HEK293T (cell line): ENCODE results near the gene LGI2.

Experiments used
- CTCF ChIA-PET: fragments of 350-600 bp; formaldehyde crosslinking; extraction: SDS; loops from one replicate; lab custom pipeline; 2021; ENCODE audit warnings: antibody characterized with exemption, inconsistent platforms; lab: Yijun Ruan, JAX
- POLR2A ChIA-PET: fragments of 350-600 bp; formaldehyde crosslinking; extraction: SDS; loops from one replicate; lab custom pipeline; 2020; ENCODE audit warnings: antibody characterized with exemption, inconsistent platforms; lab: Yijun Ruan, JAX
- DNase-seq: peaks from one replicate; pipeline ENCODE4 v3.0.0; 2012; ENCODE audit warnings: mixed read lengths; ENCODE audit errors: extremely low spot score
- ARNT ChIP-seq: fragments of 450-650 bp; IDR thresholded peaks from 2 replicates; pipeline ENCODE4 v1.6.1; 2017; ENCODE audit warnings: mild to moderate bottlenecking
- BHLHE40 ChIP-seq: fragments of 450-650 bp; IDR thresholded peaks from 2 replicates; pipeline ENCODE4 v1.6.1; 2016; ENCODE audit warnings: mild to moderate bottlenecking, moderate library complexity, borderline replicate concordance
- CTBP1 ChIP-seq: fragments of 450-650 bp; IDR thresholded peaks from 2 replicates; pipeline ENCODE4 v1.6.1; 2016; ENCODE audit warnings: borderline replicate concordance
- ELF4 ChIP-seq: fragments of 450-650 bp; IDR thresholded peaks from 2 replicates; pipeline ENCODE4 v1.6.1; 2017; ENCODE audit warnings: antibody characterized with exemption
- FOXA1 ChIP-seq: fragments of 450-650 bp; IDR thresholded peaks from 2 replicates; pipeline ENCODE4 v1.6.1; 2016; ENCODE audit warnings: mild to moderate bottlenecking
- FOXK2 ChIP-seq: fragments of 450-650 bp; IDR thresholded peaks from 2 replicates; pipeline ENCODE4 v1.6.1; 2016; ENCODE audit warnings: mild to moderate bottlenecking
- FOXM1 ChIP-seq: fragments of 450-650 bp; IDR thresholded peaks from 2 replicates; pipeline ENCODE4 v1.6.1; 2017; ENCODE audit warnings: mild to moderate bottlenecking, borderline replicate concordance
- HDGF ChIP-seq: fragments of 450-650 bp; IDR thresholded peaks from 2 replicates; pipeline ENCODE4 v1.6.1; 2017; ENCODE audit warnings: antibody characterized with exemption, borderline replicate concordance
- L3MBTL2 ChIP-seq: fragments of 450-650 bp; conservative IDR thresholded peaks from 2 replicates; pipeline ENCODE4 v1.6.1; 2016; ENCODE audit warnings: mild to moderate bottlenecking
- LEF1 ChIP-seq: fragments of 450-650 bp; IDR thresholded peaks from 2 replicates; pipeline ENCODE4 v1.6.1; 2017; ENCODE audit warnings: mild to moderate bottlenecking, borderline replicate concordance
- NFRKB ChIP-seq: fragments of 450-650 bp; IDR thresholded peaks from 2 replicates; pipeline ENCODE4 v1.6.1; 2016; ENCODE audit warnings: mild to moderate bottlenecking, moderate library complexity
- SP1 ChIP-seq: fragments of 450-650 bp; IDR thresholded peaks from 2 replicates; pipeline ENCODE4 v1.6.1; 2017
- SUZ12 ChIP-seq: fragments of 450-650 bp; IDR thresholded peaks from 2 replicates; pipeline ENCODE4 v1.6.1; 2016; ENCODE audit warnings: mild to moderate bottlenecking
- TARDBP ChIP-seq: fragments of 450-650 bp; IDR thresholded peaks from 2 replicates; pipeline ENCODE4 v1.6.1; 2016
- ZNF384 ChIP-seq: fragments of 450-650 bp; IDR thresholded peaks from 2 replicates; pipeline ENCODE4 v1.6.1; 2016
- TF ChIP-seq, protein P1 (sequence below): fragments of 450-650 bp; IDR thresholded peaks from 2 replicates; pipeline ENCODE4 v1.6.1; 2016

LGI2 gene

DNA sequence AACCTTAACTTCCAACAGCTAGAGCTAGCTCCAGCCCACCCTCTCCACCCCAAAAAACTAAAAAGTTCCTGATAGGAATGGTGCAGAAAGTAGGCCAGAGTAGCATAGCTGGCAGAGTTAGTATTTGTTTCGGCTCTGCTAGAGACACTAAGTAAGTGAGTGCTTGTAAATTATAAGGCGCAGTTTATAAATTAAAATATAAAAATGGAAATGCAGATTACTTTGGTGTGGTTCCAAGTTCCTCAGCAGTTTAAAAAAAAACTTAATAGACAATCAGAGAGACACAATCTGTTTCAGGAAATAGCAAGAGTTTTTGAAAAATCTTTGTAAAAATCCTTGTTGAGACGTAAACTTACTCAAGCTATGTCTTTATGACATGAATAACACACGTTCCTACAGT lies 2.8 kb upstream of the LGI2 start:
- ChIA-PET CTCF (interaction anchor here (0.8 kb wide), 1 partner anchor 12 kb away, joined by 3 read pairs; no protein-coding TSS in a partner anchor), POLR2A (no interaction called here)
- TF ChIP-seq SP1 (no peak), NFRKB (no peak), LEF1 (no peak), CTBP1 (no peak), ELF4 (no peak), TARDBP (no peak), BHLHE40 (no peak)
- TF ChIP-seq, protein P1, sequence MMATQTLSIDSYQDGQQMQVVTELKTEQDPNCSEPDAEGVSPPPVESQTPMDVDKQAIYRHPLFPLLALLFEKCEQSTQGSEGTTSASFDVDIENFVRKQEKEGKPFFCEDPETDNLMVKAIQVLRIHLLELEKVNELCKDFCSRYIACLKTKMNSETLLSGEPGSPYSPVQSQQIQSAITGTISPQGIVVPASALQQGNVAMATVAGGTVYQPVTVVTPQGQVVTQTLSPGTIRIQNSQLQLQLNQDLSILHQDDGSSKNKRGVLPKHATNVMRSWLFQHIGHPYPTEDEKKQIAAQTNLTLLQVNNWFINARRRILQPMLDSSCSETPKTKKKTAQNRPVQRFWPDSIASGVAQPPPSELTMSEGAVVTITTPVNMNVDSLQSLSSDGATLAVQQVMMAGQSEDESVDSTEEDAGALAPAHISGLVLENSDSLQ: no peak
- DNase-seq: no peak

DNA sequence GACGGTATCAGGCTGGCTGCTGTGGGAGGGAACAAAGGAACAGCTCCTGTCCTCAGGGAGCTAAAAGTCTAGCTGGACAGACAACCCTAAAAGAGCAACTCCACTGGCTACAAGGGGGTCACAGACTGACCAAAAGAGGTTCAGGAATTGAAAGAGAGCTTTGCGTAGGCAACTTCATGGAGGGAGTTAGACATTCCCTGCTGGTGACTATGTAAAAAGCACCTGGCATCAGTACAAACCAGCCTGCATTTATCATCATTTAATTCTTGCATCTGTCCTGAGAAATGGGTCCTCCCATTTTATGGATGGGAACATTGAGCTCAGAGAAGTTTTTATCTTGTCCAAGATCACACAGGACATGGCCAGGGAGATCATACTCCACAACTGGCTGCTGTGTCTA lies 1.4 kb upstream of the LGI2 start:
- POLR2A ChIA-PET: no interaction called here
- CTCF ChIA-PET: interaction anchor here (1.1 to 1.3 kb wide), 2 partner anchors 14 to 52 kb away, joined by 4 to 5 read pairs; no protein-coding TSS in a partner anchor
- no peak for DNase-seq
- TF ChIP-seq SUZ12 (no peak), BHLHE40 (no peak), LEF1 (no peak), HDGF (no peak), TARDBP (no peak), CTBP1 (no peak), FOXK2 (no peak), FOXA1 (no peak), FOXM1 (no peak), L3MBTL2 (no peak), ELF4 (no peak), ZNF384 (no peak), ARNT (no peak), SP1 (no peak)
- TF ChIP-seq, protein P1: no peak

DNA sequence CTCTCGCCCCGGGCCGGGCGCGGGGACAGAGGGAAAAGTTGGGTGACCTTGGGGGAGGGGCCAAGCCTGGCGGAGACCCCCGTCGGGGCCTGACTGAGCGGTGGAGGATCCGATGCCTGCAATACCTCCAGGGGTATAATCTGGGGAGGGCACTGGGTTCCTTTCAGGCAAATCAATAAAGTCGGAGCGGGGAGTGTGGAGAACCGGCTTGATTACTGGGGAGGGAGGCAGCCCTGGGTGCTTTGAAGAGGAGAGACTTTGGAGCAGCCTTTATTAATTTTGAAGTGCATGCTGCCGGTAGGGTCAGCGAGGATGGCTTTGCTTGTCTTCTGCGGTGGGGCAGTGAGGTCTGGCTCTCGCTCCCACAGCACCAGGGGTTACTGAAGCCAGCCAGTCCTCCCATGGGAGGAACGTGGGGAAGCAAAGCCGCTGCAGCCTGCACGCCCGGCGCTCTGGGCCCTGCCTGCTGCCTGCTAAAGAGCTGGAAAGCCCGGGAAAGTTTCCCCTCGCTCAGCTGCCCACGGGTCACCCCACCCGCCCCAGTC lies 403 bp upstream of the LGI2 start:
- CTCF ChIA-PET: no interaction called here
- POLR2A ChIA-PET: no interaction called here
- peak; percentile 17 for DNase-seq
- no peak for TF ChIP-seq LEF1
- TF ChIP-seq L3MBTL2: no peak
- TF ChIP-seq FOXA1: no peak
- TF ChIP-seq FOXK2: no peak
- no peak for TF ChIP-seq SP1

DNA sequence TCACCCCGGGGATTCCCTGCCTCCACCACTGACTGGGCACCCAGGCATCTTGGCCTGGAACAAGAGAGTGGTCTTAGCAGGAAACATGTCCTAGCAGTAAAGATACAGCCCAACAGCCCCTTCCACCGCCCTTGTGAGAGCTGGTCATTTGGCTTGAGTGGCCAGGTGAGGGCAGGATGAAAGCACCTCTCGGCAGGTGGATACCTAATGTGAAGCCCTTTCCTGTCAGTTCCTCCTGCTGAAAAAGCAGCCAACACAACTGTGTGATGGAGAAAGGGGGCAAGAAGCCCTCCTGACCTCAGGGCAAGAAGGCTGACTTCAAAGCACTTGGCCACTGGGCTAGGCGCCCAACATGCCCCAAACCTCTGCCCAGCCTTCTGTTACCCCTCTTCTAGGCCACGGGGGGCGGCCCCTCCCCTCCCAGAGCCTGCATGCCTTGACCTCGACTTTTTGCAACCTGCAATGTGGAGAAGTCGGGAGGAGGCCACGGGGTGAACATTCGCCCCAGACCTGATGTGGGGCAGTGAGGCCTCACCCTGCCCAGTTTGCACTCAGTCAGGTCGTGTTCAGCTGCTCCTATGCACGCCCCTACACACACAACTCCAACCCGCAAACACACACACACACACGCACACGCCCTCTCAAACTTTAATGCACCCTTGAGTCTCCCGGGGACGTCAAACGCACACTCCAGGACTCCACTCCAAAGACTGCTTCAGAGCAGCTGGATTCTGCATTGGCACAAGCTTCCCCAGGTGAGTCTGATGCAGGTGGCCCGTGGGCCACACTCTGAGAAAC lies 1.1 kb downstream of the LGI2 start:
- TF ChIP-seq FOXA1 (no peak), SUZ12 (no peak), LEF1 (no peak), NFRKB (no peak), CTBP1 (no peak), HDGF (no peak), ELF4 (no peak), TARDBP (no peak), ARNT (no peak), ZNF384 (no peak), L3MBTL2 (no peak), SP1 (no peak), FOXK2 (no peak), FOXM1 (no peak), BHLHE40 (no peak)
- TF ChIP-seq, protein P1: no peak
- POLR2A ChIA-PET: no interaction called here
- CTCF ChIA-PET: no interaction called here
- DNase-seq: no peak

DNA sequence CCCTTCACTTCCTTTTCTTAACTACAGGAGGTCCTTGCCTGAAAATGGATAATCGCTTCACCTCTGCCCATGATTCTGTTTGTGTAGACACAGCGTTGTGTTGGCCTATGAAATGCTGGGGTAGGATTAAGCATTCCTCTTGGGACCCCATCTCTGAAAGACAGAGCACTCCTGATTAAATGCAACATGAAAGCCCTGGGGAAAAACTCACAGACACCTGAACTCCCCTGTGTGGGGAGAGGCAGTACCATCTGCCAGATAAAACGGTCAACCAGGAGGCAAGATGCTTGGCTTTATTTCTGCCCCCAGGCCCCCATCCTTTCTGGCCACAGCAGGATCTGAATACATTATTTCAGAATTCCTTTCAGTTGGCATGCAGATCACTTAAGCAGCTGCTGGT lies 1.9 kb downstream of the LGI2 start:
- POLR2A ChIA-PET: no interaction called here
- no peak for DNase-seq
- TF ChIP-seq L3MBTL2 (no peak), FOXA1 (no peak), LEF1 (no peak), ARNT (no peak), SP1 (no peak), ELF4 (no peak), HDGF (no peak), SUZ12 (no peak), CTBP1 (no peak)
- TF ChIP-seq, protein P1: no peak
- CTCF ChIA-PET: no interaction called here

DNA sequence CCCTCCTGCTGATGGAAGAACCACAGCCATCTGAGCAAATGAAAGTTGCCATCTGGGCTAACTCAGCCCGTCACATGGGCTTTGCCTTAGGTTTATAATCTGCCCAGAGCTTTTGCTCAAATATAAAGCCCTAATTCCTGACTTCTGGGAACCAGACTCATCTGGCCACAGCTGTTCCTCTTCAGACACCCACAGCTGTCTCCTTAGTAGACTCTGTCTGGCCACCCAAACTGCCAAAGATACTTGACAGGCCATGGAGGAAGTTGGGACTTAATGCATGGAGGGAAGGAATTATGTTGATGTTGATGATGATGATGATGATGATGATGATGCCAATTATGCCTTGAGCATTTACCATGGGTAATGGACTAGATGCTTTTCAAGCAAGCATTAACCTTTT lies 8.0 kb downstream of the LGI2 start:
- no peak for DNase-seq
- no peak for TF ChIP-seq BHLHE40
- TF ChIP-seq FOXM1: no peak
- no peak for TF ChIP-seq ELF4
- TF ChIP-seq, protein P1: no peak
- TF ChIP-seq FOXK2: no peak
- no peak for TF ChIP-seq NFRKB
- no peak for TF ChIP-seq CTBP1
- TF ChIP-seq FOXA1: no peak
- TF ChIP-seq SP1: no peak
- no peak for TF ChIP-seq ARNT
- no peak for TF ChIP-seq ZNF384
- CTCF ChIA-PET: no interaction called here
- POLR2A ChIA-PET: no interaction called here
